ENCODE results near the gene CIT. TPM values are rescaled to one million over a fixed set of nuclear protein-coding genes. Genes with fewer than 3 reads are reported as not detected.

CIT gene
- total and polyA plus RNA-seq, 10 of the 15 experiments (the other 5 are each of a cell fraction or from before 2014, with no cell fraction given) = 1.0 to 38.2 (median 14.9) TPM

GRCh38 chr12:119710374-119710964 is 166.7 kb downstream of the CIT start:
- H3K4me3 ChIP-seq = no peak overlapping the region
- WGBS (ENCODE audit: insufficient coverage, insufficient replicate concordance, low lambda C conversion rate, missing lambda C conversion rate) = 89% methylated on average over 11 of the region's 11 CpGs
- H3K9me3 ChIP-seq (replicated peaks; ENCODE audit: control insufficient read depth, insufficient read depth, low read length) = no peaks in the 10 kb centered on the region
- ATAC-seq (no peak), FAIRE-seq (no peak), DNase-seq (ENCODE audit: low read depth, low spot score) (no peak)
- H4K20me1 ChIP-seq (ENCODE audit: control insufficient read depth, insufficient read depth) = no peaks in the 10 kb centered on the region
- SMC1A ChIA-PET (ENCODE audit: uncharacterized antibody, unreplicated experiment) = no interaction called here
- H3K27me3 ChIP-seq (replicated peaks in 1 of 2; ENCODE audit: control insufficient read depth in 2 of 2, insufficient read depth in 2 of 2, low read length in 1 of 2) = no peaks in the 10 kb centered on the region
- no peak overlapping the region for H3K9ac ChIP-seq (ENCODE audit: control insufficient read depth, insufficient read depth, low read length)
- no TSS peak for BruUV-seq (replicated peaks)
- H3K36me3 ChIP-seq (ENCODE audit: control insufficient read depth in 2 of 2, insufficient read depth in 2 of 2, low read length in 1 of 2) = peaks cover 16 to 19% of the 10 kb centered on the region in 2 experiments
- H3K4me1 ChIP-seq (ENCODE audit: control insufficient read depth, insufficient read depth, low read length) = no peaks in the 10 kb centered on the region
- in situ Hi-C loops (cut with MboI) (no loop called here), intact Hi-C loops (cut with micrococcal nuclease; ENCODE audit: unreplicated experiment) (no loop called here)
- H3K79me2 ChIP-seq (ENCODE audit: control insufficient read depth, insufficient read depth, low read length) = no peaks in the 10 kb centered on the region
- no peak for TF ChIP-seq MLLT1 (IDR thresholded peaks at IDR 0.05)
- TF ChIP-seq ZBTB4 (CRISPR knock-in tag; IDR thresholded peaks at IDR 0.05) = no peak
- no peak for TF ChIP-seq BACH1 (IDR thresholded peaks at IDR 0.05; ENCODE audit: borderline replicate concordance)
- no peak for TF ChIP-seq IKZF2 (IDR thresholded peaks at IDR 0.05)
- TF ChIP-seq CBFB (IDR thresholded peaks at IDR 0.05; ENCODE audit: low read depth) = no peak
- TF ChIP-seq ZNF384 (IDR thresholded peaks at IDR 0.05; ENCODE audit: borderline replicate concordance, low read depth, low read length) = no peak
- no peak for TF ChIP-seq PBX3 (IDR thresholded peaks at IDR 0.05; ENCODE audit: insufficient replicate concordance, low read depth, low read length)
- TF ChIP-seq RAD51 (IDR thresholded peaks at IDR 0.05) = no peak
- no peak for TF ChIP-seq SMAD1 (IDR thresholded peaks at IDR 0.05; ENCODE audit: low read depth, partially characterized antibody)
- no peak for TF ChIP-seq SRF (IDR thresholded peaks at IDR 0.05; ENCODE audit: low read depth in 2 of 2, low read length in 2 of 2)
- TF ChIP-seq RCOR1 (conservative IDR thresholded peaks at IDR 0.05; ENCODE audit: low read depth, low read length) = no peak
- no peak for TF ChIP-seq ATF7 (IDR thresholded peaks at IDR 0.05; ENCODE audit: low read depth)
- TF ChIP-seq DPF2 (IDR thresholded peaks at IDR 0.05) = no peak
- TF ChIP-seq RAD21 (IDR thresholded peaks at IDR 0.05; ENCODE audit: insufficient read depth, low read depth, low read length) = no peak
- RAD21 ChIA-PET (ENCODE audit: unreplicated experiment) = no interaction called here
- CTCF ChIA-PET = interaction anchor here (1.1 kb wide), 2 partner anchors 42 to 59 kb away, joined by 3 read pairs; partner anchors contain the start of gene PRKAB1
- H2AFZ ChIP-seq (ENCODE audit: control insufficient read depth, low read depth, low read length) = no peak overlapping the region
- H3K4me2 ChIP-seq (ENCODE audit: control insufficient read depth, insufficient read depth) = no peak overlapping the region
- H3K27ac ChIP-seq (ENCODE audit: control insufficient read depth, insufficient read depth) = no peak overlapping the region
- POLR2A ChIA-PET = no interaction called here
